Neural cell (in vitro differentiated cells): ENCODE data around the gene DDX41.

Experiments used
- EP300 ChIP-seq: fragments of 450-650 bp; conservative IDR thresholded peaks from 2 replicates; pipeline ENCODE4 v1.6.1; 2014; ENCODE audit warnings: antibody characterized with exemption, mild to moderate bottlenecking, moderate library complexity; ENCODE audit not compliant: poor library complexity, severe bottlenecking
- EZH2 ChIP-seq: fragments of 200-600, 300-800 bp; shearing (Covaris generic), sonication (generic); IDR thresholded peaks from 2 replicates; pipeline ENCODE4 v1.6.1; 2014; ENCODE audit warnings: antibody characterized with exemption, low read length, borderline replicate concordance, mild to moderate bottlenecking; ENCODE audit not compliant: insufficient read depth, poor library complexity, severe bottlenecking
- POLR2AphosphoS5 ChIP-seq: IDR thresholded peaks from 2 replicates; pipeline ENCODE4 v1.6.1; 2012
- RAD21 ChIP-seq: fragments of 450-650 bp; conservative IDR thresholded peaks from 2 replicates; pipeline ENCODE4 v1.6.1; 2014; ENCODE audit warnings: antibody characterized with exemption, mild to moderate bottlenecking, moderate library complexity
- TF ChIP-seq, protein P1 (sequence below): fragments of 450-650 bp; IDR thresholded peaks from 2 replicates; pipeline ENCODE4 v1.5.1; 2014; ENCODE audit warnings: antibody characterized with exemption, mild to moderate bottlenecking, moderate library complexity; ENCODE audit not compliant: poor library complexity, severe bottlenecking
- TF ChIP-seq, protein P2 (sequence below): IDR thresholded peaks from 2 replicates; pipeline ENCODE4 v1.6.1; 2012; ENCODE audit warnings: borderline replicate concordance

DNA sequence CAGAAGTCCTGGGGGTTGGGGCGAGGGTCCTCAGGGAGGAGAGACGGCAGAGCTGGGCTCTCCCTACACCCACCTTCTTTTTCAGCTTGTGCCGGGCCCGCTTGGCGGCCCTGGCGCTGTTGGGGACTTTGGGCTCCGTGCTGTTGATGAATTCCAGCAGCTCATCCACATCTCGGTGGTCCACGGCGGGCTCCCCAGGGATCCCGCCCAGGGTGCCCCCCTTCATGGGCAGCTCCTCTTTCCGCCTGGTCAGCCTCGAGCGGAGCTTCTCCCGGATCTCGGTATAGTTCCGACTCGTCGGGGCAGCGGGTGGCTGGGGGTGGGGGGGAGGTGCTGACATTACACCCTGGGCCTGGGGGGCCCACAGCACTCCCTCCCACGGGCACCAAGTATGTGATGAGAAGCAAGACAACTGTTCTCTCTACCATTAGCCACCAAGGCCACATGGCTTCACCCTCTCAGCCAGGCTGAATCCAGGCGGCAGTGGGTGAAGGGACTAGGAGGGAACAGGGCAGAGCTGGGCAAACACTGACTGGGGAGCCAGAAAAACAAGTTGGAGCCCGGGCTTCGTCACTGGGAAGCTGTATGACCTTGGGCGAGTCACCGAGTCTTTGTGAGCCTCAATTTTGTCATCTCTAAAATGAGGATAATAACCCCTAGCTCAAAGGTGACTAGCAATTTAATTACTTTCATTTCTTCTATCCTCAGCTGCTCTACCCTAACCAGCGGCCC is 14.6 kb upstream of the DDX41 start:
- TF ChIP-seq POLR2AphosphoS5 (no peak), EZH2 (no peak), EP300 (no peak), RAD21 (no peak)
- TF ChIP-seq, protein P1, sequence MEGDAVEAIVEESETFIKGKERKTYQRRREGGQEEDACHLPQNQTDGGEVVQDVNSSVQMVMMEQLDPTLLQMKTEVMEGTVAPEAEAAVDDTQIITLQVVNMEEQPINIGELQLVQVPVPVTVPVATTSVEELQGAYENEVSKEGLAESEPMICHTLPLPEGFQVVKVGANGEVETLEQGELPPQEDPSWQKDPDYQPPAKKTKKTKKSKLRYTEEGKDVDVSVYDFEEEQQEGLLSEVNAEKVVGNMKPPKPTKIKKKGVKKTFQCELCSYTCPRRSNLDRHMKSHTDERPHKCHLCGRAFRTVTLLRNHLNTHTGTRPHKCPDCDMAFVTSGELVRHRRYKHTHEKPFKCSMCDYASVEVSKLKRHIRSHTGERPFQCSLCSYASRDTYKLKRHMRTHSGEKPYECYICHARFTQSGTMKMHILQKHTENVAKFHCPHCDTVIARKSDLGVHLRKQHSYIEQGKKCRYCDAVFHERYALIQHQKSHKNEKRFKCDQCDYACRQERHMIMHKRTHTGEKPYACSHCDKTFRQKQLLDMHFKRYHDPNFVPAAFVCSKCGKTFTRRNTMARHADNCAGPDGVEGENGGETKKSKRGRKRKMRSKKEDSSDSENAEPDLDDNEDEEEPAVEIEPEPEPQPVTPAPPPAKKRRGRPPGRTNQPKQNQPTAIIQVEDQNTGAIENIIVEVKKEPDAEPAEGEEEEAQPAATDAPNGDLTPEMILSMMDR = no peak
- TF ChIP-seq, protein P2, sequence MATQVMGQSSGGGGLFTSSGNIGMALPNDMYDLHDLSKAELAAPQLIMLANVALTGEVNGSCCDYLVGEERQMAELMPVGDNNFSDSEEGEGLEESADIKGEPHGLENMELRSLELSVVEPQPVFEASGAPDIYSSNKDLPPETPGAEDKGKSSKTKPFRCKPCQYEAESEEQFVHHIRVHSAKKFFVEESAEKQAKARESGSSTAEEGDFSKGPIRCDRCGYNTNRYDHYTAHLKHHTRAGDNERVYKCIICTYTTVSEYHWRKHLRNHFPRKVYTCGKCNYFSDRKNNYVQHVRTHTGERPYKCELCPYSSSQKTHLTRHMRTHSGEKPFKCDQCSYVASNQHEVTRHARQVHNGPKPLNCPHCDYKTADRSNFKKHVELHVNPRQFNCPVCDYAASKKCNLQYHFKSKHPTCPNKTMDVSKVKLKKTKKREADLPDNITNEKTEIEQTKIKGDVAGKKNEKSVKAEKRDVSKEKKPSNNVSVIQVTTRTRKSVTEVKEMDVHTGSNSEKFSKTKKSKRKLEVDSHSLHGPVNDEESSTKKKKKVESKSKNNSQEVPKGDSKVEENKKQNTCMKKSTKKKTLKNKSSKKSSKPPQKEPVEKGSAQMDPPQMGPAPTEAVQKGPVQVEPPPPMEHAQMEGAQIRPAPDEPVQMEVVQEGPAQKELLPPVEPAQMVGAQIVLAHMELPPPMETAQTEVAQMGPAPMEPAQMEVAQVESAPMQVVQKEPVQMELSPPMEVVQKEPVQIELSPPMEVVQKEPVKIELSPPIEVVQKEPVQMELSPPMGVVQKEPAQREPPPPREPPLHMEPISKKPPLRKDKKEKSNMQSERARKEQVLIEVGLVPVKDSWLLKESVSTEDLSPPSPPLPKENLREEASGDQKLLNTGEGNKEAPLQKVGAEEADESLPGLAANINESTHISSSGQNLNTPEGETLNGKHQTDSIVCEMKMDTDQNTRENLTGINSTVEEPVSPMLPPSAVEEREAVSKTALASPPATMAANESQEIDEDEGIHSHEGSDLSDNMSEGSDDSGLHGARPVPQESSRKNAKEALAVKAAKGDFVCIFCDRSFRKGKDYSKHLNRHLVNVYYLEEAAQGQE = no peak
